Stimulated activated CD8-positive, alpha-beta memory T cell treated with anti-CD3 and anti-CD28 coated beads, Interleukin-7, amount 100 ng/mL, for 48 hours (primary cell): Measurements from ENCODE around the gene BAHCC1.

Experiments used
- DNase-seq, 2 donors: peaks; one replicate each; pipeline ENCODE4 v3.0.0-alpha.2; 2020; ENCODE audit warnings: low read depth in 1 of 2; ENCODE audit errors: extremely low read depth in 1 of 2

BAHCC1 gene

GRCh38 chr17:81385320-81386111, 9.7 kb upstream of the BAHCC1 start:
- no peak for DNase-seq

GRCh38 chr17:81386141-81386645, 9.1 kb upstream of the BAHCC1 start:
- DNase-seq = no peak

GRCh38 chr17:81386646-81387099, 8.6 kb upstream of the BAHCC1 start:
- DNase-seq = no peak

GRCh38 chr17:81387100-81388090, 7.9 kb upstream of the BAHCC1 start:
- DNase-seq = peak in 1 of 2 donors; percentile 30

GRCh38 chr17:81388091-81388611, 7.1 kb upstream of the BAHCC1 start:
- DNase-seq = no peak

GRCh38 chr17:81388612-81389367, 6.5 kb upstream of the BAHCC1 start:
- no peak for DNase-seq

GRCh38 chr17:81389585-81389984, 5.7 kb upstream of the BAHCC1 start:
- no peak for DNase-seq

- DNase-seq = no peak
These were observed 5.0 kb upstream of the BAHCC1 start for GRCh38 chr17:81390029-81390872.

- DNase-seq = no peak
These were observed 4.4 kb upstream of the BAHCC1 start for GRCh38 chr17:81390873-81391255.

- no peak for DNase-seq
These were observed 3.8 kb upstream of the BAHCC1 start for GRCh38 chr17:81391293-81391935.

GRCh38 chr17:81391936-81392908, 3.0 kb upstream of the BAHCC1 start:
- DNase-seq = no peak

GRCh38 chr17:81392909-81393654, 2.2 kb upstream of the BAHCC1 start:
- DNase-seq = no peak

- peak; percentile 58 to 89 for DNase-seq
These were observed 1.4 kb upstream of the BAHCC1 start for GRCh38 chr17:81393684-81394376.

- DNase-seq = no peak
These were observed 808 bp upstream of the BAHCC1 start for GRCh38 chr17:81394377-81394920.

GRCh38 chr17:81395600-81396277, 482 bp downstream of the BAHCC1 start:
- DNase-seq = no peak

GRCh38 chr17:81396278-81396721, 1.0 kb downstream of the BAHCC1 start:
- DNase-seq = no peak
